Upper lobe of left lung (tissue), 4 donors: ENCODE results near the gene SRP54.

Source experiments
- EP300 ChIP-seq, 4 donors: sonication (generic); formaldehyde crosslinking; IDR thresholded peaks; one replicate each; pipeline ENCODE4 v1.5.1; 2017; ENCODE audit warnings: antibody characterized with exemption in 4 of 4, control low read depth in 2 of 4
- POLR2A ChIP-seq, 4 donors: fragments of 450-650 bp; IDR thresholded peaks; one replicate each; pipeline ENCODE4 v1.5.1; 2016 to 2017; ENCODE audit warnings: antibody characterized with exemption in 4 of 4, mild to moderate bottlenecking in 2 of 4
- TF ChIP-seq, protein P1 (sequence below), 6 experiments: fragments of 450-650 bp in 4 of 6; fragments of 200-600 bp in 2 of 6; sonication (generic) in 2 of 6; IDR thresholded peaks; one replicate each; pipeline ENCODE4 v1.5.1; 2016 to 2019; ENCODE audit warnings: antibody characterized with exemption in 6 of 6

GRCh38 chr14:34970665-34971064 lies 12.1 kb upstream of the SRP54 start:
- TF ChIP-seq, protein P1, sequence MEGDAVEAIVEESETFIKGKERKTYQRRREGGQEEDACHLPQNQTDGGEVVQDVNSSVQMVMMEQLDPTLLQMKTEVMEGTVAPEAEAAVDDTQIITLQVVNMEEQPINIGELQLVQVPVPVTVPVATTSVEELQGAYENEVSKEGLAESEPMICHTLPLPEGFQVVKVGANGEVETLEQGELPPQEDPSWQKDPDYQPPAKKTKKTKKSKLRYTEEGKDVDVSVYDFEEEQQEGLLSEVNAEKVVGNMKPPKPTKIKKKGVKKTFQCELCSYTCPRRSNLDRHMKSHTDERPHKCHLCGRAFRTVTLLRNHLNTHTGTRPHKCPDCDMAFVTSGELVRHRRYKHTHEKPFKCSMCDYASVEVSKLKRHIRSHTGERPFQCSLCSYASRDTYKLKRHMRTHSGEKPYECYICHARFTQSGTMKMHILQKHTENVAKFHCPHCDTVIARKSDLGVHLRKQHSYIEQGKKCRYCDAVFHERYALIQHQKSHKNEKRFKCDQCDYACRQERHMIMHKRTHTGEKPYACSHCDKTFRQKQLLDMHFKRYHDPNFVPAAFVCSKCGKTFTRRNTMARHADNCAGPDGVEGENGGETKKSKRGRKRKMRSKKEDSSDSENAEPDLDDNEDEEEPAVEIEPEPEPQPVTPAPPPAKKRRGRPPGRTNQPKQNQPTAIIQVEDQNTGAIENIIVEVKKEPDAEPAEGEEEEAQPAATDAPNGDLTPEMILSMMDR (IDR thresholded peaks at IDR 0.05) = no peak
- no peak for TF ChIP-seq EP300 (IDR thresholded peaks at IDR 0.05)
- TF ChIP-seq POLR2A (IDR thresholded peaks at IDR 0.05) = no peak
